Stimulated activated CD4-positive, alpha-beta T cell treated with anti-CD3 and anti-CD28 coated beads, Interleukin-15, amount 100 ng/mL, for 1 hour (primary cell): Measurements from ENCODE around the gene RBM23.

Experiments used
- DNase-seq, 2 donors: peaks; one replicate each; pipeline ENCODE4 v3.0.0-alpha.2; 2020; ENCODE audit warnings: low read depth in 1 of 2, low spot score in 1 of 2

RBM23 gene

DNA sequence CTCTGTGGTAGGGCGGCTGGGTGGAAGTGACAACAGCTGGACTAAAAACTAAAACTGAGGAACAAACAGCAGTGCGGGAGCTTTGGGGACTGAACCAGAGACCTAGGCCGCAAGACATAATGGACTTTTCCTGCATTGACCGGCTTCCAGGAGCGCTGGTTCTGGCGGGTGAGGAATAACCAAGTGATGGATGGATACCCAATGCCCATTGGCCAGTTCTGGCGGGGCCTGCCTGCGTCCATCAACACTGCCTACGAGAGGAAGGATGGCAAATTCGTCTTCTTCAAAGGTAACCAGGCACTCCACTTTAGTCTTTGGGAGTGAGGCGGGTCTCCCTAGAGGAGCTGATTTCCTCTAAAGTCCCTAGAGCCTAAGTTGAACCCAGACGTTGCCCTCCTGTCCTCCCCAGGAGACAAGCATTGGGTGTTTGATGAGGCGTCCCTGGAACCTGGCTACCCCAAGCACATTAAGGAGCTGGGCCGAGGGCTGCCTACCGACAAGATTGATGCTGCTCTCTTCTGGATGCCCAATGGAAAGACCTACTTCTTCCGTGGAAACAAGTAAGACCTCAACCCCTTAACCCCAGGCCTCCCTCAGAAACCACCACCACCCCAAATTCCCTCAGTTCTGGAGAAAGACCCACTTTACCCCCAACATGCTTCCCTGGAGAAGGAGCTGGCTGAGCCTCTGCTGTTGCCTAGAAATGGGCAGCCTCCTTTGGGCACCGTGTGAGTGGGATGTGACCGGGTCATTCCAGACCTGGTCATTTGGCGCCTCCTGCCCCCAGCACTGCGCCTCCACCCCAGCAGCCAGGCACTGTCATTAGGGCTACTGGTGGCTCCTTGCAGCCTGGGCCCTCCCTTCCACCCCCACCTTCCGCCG, 74.5 kb downstream of the RBM23 start:
- DNase-seq = no peak
